ENCODE measurements around the gene KRT85.

- TF ChIP-seq, protein P1, sequence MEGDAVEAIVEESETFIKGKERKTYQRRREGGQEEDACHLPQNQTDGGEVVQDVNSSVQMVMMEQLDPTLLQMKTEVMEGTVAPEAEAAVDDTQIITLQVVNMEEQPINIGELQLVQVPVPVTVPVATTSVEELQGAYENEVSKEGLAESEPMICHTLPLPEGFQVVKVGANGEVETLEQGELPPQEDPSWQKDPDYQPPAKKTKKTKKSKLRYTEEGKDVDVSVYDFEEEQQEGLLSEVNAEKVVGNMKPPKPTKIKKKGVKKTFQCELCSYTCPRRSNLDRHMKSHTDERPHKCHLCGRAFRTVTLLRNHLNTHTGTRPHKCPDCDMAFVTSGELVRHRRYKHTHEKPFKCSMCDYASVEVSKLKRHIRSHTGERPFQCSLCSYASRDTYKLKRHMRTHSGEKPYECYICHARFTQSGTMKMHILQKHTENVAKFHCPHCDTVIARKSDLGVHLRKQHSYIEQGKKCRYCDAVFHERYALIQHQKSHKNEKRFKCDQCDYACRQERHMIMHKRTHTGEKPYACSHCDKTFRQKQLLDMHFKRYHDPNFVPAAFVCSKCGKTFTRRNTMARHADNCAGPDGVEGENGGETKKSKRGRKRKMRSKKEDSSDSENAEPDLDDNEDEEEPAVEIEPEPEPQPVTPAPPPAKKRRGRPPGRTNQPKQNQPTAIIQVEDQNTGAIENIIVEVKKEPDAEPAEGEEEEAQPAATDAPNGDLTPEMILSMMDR (IDR thresholded peaks at IDR 0.05; ENCODE audit: insufficient read depth, low read depth, low read length), result no peak
- no peak for TF ChIP-seq EZH2 (IDR thresholded peaks at IDR 0.05; ENCODE audit: insufficient read depth, low read length)
Observed at GRCh38 chr12:52354200-52354599, 13.1 kb downstream of the KRT85 start.

All from astrocyte (in vitro differentiated cells and primary cell).